Measurements from ENCODE around the gene IL10RB.

IL10RB gene

GRCh38 chr21:33308586-33309490, 42.7 kb downstream of the IL10RB start:
- H3K4me3 ChIP-seq (ENCODE audit: low read depth, low read length) = no peak overlapping the region
- DNase-seq (ENCODE audit: low read depth) = peak; percentile 69
- peak; percentile 39 for TF ChIP-seq CTCF (conservative IDR thresholded peaks at IDR 0.05; ENCODE audit: low read depth, low read length)

DNA sequence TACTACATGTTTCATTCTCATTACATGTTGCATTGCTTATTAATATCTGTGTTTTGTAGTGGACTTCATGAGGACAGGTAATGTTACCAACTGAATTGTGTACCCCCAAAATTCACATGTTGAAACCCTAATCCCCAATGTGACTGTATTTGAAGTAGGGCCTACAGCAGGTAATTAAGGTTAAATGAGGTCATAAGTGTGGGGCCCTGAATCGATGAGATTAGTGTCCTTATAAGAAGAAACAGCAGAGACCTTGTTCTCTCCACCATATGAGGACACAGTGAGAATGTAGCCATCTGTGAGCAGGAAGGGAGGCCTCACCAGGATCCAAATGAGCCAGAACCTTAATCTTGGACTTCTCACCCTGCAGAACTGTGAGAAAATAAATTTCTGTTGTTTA, 43.6 kb downstream of the IL10RB start:
- no peak overlapping the region for H3K4me3 ChIP-seq (ENCODE audit: low read depth, low read length)
- no peak for TF ChIP-seq CTCF (conservative IDR thresholded peaks at IDR 0.05; ENCODE audit: low read depth, low read length)
- DNase-seq (ENCODE audit: low read depth) = no peak

DNA sequence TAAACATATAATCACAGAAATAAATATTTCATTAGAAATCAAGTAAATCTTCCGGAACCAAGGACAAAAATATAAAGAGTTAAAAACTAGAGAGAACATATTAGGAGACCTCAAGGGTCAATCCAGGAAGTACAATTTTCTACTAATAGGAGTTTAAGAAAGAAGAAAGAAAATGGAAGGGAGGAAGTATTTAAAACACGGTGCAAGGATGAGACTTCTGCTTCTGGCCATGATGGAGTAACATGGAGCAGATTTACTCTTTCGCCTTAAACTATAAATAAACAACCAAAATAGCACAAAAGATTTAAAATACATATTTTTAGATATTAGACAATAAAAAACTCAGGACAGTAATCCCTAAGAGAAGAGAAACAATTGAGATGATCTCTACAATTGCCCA, 46.0 kb downstream of the IL10RB start:
- no peak for TF ChIP-seq CTCF (conservative IDR thresholded peaks at IDR 0.05; ENCODE audit: low read depth, low read length)
- DNase-seq (ENCODE audit: low read depth) = no peak
- no peak overlapping the region for H3K4me3 ChIP-seq (ENCODE audit: low read depth, low read length)

GRCh38 chr21:33313183-33313582, 47.0 kb downstream of the IL10RB start:
- no peak overlapping the region for H3K4me3 ChIP-seq (ENCODE audit: low read depth, low read length)
- TF ChIP-seq CTCF (conservative IDR thresholded peaks at IDR 0.05; ENCODE audit: low read depth, low read length) = no peak
- no peak for DNase-seq (ENCODE audit: low read depth)

- no peak for DNase-seq (ENCODE audit: low read depth)
- H3K4me3 ChIP-seq (ENCODE audit: low read depth, low read length) = no peak overlapping the region
- TF ChIP-seq CTCF (conservative IDR thresholded peaks at IDR 0.05; ENCODE audit: low read depth, low read length) = no peak
Measured at GRCh38 chr21:33313611-33314010, 47.4 kb downstream of the IL10RB start.

DNA sequence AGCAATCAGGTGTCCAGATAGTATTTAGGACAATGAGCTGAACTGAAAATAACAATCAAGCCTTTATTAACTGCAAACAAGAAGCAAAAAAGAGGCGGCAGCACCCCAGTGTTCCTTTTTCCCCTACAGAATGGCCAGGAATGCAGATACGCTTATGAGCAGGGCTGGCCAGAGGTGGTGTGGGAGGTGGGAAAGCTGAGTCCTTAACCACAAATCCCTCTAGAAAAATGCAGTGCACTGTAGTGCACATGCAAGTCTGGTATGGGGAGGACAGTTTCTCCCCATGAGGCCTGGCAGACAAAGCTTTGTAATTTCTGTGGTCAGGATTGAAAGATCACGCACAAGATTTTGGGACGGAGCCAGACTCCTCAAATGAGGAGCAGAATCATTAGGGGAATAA, 47.9 kb downstream of the IL10RB start:
- peak; percentile 80 for DNase-seq (ENCODE audit: low read depth)
- H3K4me3 ChIP-seq (ENCODE audit: low read depth, low read length) = no peak overlapping the region
- no peak for TF ChIP-seq CTCF (conservative IDR thresholded peaks at IDR 0.05; ENCODE audit: low read depth, low read length)

All from choroid plexus epithelial cell (primary cell).